Natural killer cell treated with Interleukin-12 subunit alpha and Interleukin-12 subunit beta and Interleukin-15 and Interleukin-18, amount 100 ng/mL, for 72 hours (primary cell): Measurements from ENCODE around the gene ARCN1. TPM values are rescaled to one million over a fixed set of nuclear protein-coding genes. Genes with fewer than 3 reads are reported as not detected.
A peak's percentile ranks its signal among the peaks of the same experiment; 100 is the strongest.

Experiments
- ATAC-seq, 2 donors: fragments of 150-1000 bp; cut with Tn5 transposase in 1 of 2; sonication (Bioruptor Pico), chemical (Tn5 transposase) in 1 of 2; 2 replicates each; pipeline ENCODE4 v1.10.0; 2021
- DNase-seq: peaks from one replicate; pipeline ENCODE4 v3.0.0; 2022; ENCODE audit warnings: low spot score
- H3K27ac Mint-ChIP-seq, 2 donors: 1 replicate in 1 of 2; 2 replicates in 1 of 2; pipeline ENCODE4 v1.8.0; 2022; ENCODE audit warnings: mixed read lengths in 2 of 2, mild to moderate bottlenecking in 1 of 2, moderate library complexity in 1 of 2
- H3K27me3 Mint-ChIP-seq, 2 donors: 1 replicate in 1 of 2; 2 replicates in 1 of 2; pipeline ENCODE4 v1.8.0; 2022; ENCODE audit warnings: mixed read lengths in 2 of 2
- H3K36me3 Mint-ChIP-seq: one replicate; pipeline ENCODE4 v1.8.0; 2022; ENCODE audit warnings: mixed read lengths
- H3K4me1 Mint-ChIP-seq, 2 donors: 1 replicate in 1 of 2; 2 replicates in 1 of 2; pipeline ENCODE4 v1.8.0; 2022; ENCODE audit warnings: low read depth in 2 of 2, mixed read lengths in 2 of 2, mild to moderate bottlenecking in 1 of 2
- H3K4me3 Mint-ChIP-seq: one replicate; pipeline ENCODE4 v1.8.0; 2022; ENCODE audit warnings: mixed read lengths
- H3K9me3 Mint-ChIP-seq: 2 replicates; pipeline ENCODE4 v1.8.0; 2022; ENCODE audit warnings: mixed read lengths
- total RNA-seq, 2 donors: library from RNA; stranded (reverse); gene quantifications; one replicate each; pipeline ENCODE4 v1.2.3, GENCODE V29; 2022

ARCN1 gene
- total RNA-seq, 2 donors from 2014 or later = 152 to 212 TPM

- Mint-ChIP-seq H3K27me3 (no peaks in the 10 kb centered on the region), H3K4me1 (peaks cover 6 to 7% of the 10 kb centered on the region in 2 donors), H3K27ac (no peak overlapping the region), H3K36me3 (no peaks in the 10 kb centered on the region), H3K4me3 (no peak overlapping the region), H3K9me3 (no peaks in the 10 kb centered on the region)
- peak; percentile 58 for DNase-seq
- ATAC-seq = no peak
Measured at GRCh38 chr11:118649941-118650340, 77.7 kb downstream of the ARCN1 start.

DNA sequence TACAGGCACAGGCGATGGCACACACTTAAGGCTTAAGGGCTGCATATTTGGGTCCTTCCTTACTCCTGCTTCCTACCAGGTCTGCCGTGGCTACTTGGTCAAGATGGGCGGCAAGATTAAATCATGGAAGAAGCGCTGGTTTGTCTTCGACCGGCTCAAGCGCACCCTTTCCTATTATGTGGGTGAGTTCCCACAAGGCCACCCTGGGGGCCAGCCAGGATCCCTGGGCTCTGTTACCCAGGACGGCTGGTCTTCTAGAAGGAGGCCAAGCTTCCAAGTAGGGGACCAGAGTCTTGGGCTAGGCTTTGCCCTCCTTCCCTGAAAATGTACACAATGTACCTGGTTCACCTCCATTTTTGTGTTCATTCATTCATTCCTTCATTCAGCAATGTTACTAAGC is 78.2 kb downstream of the ARCN1 start:
- Mint-ChIP-seq H3K4me1 (peaks cover 6 to 7% of the 10 kb centered on the region in 2 donors), H3K27me3 (no peaks in the 10 kb centered on the region), H3K9me3 (no peaks in the 10 kb centered on the region), H3K27ac (no peak overlapping the region), H3K4me3 (no peak overlapping the region), H3K36me3 (no peaks in the 10 kb centered on the region)
- DNase-seq (no peak), ATAC-seq (no peak)

DNA sequence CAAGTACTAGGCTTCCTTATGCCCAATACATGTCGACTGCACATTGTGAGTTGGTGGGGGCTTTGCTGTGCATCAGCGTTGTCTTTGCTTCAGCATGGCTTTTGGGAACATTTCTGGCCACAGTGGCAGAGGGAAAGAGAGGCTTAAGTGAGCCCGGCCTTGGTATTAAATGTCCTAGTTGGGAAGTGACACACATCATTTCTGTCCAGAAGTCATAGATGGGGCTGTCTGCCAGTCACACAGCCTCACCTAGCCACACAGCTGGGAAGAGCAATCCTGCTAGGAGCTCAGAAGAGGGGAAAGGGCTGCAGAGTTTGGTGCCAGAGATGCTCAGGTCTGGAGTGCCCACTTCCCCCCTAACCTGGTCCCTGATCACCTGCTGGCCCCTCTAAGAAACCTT is 79.6 kb downstream of the ARCN1 start:
- Mint-ChIP-seq H3K4me1 (peaks cover 6 to 7% of the 10 kb centered on the region in 2 donors), H3K27me3 (no peaks in the 10 kb centered on the region), H3K9me3 (no peaks in the 10 kb centered on the region), H3K36me3 (no peaks in the 10 kb centered on the region), H3K4me3 (no peak overlapping the region), H3K27ac (no peak overlapping the region)
- DNase-seq = peak; percentile 23
- no peak for ATAC-seq

Other genes starting within 250 kb of the ARCN1 start
- 100 to 1,000 TPM in 1 of 2 donors, 10 to 100 TPM in 1; 30.5 to 161 TPM for gene CD3D, start 229.7 kb upstream of the ARCN1 start, total RNA-seq
- 10 to 100 TPM in 1 of 2 donors, 1 to 10 TPM in 1; 7.1 to 49.4 TPM for gene CD3G, start 228.1 kb upstream of the ARCN1 start, total RNA-seq
- gene UBE4A, start 212.8 kb upstream of the ARCN1 start, total RNA-seq = 10 to 100 TPM; 45.0 to 58.8 TPM
- 100 to 1,000 TPM; 183 to 189 TPM for gene ATP5MG, start 170.8 kb upstream of the ARCN1 start, total RNA-seq
- 100 to 1,000 TPM; 145 to 202 TPM for gene KMT2A, start 135.9 kb upstream of the ARCN1 start, total RNA-seq
- 1 to 10 TPM; 2.5 to 3.4 TPM for gene TTC36, start 44.9 kb upstream of the ARCN1 start, total RNA-seq
- 1 to 10 TPM; 6.9 to 9.8 TPM for gene TMEM25, start 41.2 kb upstream of the ARCN1 start, total RNA-seq
- gene IFT46, start 6.5 kb upstream of the ARCN1 start, total RNA-seq = 10 to 100 TPM; 12.1 to 13.2 TPM
- gene PHLDB1, start 35.2 kb downstream of the ARCN1 start, total RNA-seq = 1 to 10 TPM in 1 of 2 donors, under 1 TPM in 1; 0.98 to 2.6 TPM
- not detected for gene TREH, start 107.2 kb downstream of the ARCN1 start, total RNA-seq
- 100 to 1,000 TPM; 145 to 214 TPM for gene DDX6, start 218.8 kb downstream of the ARCN1 start, total RNA-seq